ENCODE data around the gene ZDHHC11B. TPM values are rescaled to one million over a fixed set of nuclear protein-coding genes. Genes with fewer than 3 reads are reported as not detected.
"Not testable (repeated sequence)": the region's sequence is repeated elsewhere in the genome, so short reads cannot be mapped to it uniquely, and the experiment has no call there.

Gene ZDHHC11B
- total RNA-seq, 1 donor from 2014 or later = not detected

GRCh38 chr5:691817-692528 lies 92.6 kb downstream of the ZDHHC11B start:
- peaks cover 6% of the 10 kb centered on the region for H3K27me3 Mint-ChIP-seq
- H3K4me1 Mint-ChIP-seq = no peaks in the 10 kb centered on the region
- intact Hi-C loops (cut with micrococcal nuclease) = loop anchor here (5.0 kb wide), 1 partner anchor 80 kb away; the partner anchor contains the start of gene CEP72
- no peak for DNase-seq
- no peaks in the 10 kb centered on the region for H3K36me3 Mint-ChIP-seq (ENCODE audit: low read depth)
- peak overlapping the region; percentile 59 for H3K4me3 Mint-ChIP-seq
- H3K27ac Mint-ChIP-seq = no peak overlapping the region
- no peaks in the 10 kb centered on the region for H3K9me3 Mint-ChIP-seq

DNA sequence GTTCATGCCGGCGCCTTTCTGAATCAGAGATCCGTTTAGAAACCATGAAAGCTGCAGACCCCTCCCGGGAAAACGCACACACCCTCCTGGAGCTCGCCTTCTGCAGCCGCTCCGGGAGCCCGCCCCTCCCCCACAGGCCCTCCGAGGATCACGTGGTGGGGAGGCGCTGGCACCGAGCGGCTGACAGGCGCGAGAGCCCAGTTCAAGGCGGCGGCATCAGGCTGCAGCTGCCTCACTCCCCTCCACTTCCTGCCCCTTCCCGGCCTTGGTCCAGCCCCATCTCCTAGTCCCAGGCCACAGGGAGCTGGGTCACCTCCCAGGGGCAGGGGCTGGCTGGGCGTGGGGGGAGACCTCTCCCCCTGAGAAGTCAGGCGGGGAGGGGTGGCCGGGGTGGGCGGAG lies 93.5 kb downstream of the ZDHHC11B start:
- H3K36me3 Mint-ChIP-seq (ENCODE audit: low read depth); H3K27ac Mint-ChIP-seq; H3K27me3 Mint-ChIP-seq; H3K9me3 Mint-ChIP-seq; H3K4me1 Mint-ChIP-seq; H3K4me3 Mint-ChIP-seq: not testable (repeated sequence)
- DNase-seq = peak; percentile 58
- intact Hi-C loops (cut with micrococcal nuclease) = loop anchor here (5.0 kb wide), 1 partner anchor 79 kb away; the partner anchor contains the start of gene CEP72

- DNase-seq; H3K36me3 Mint-ChIP-seq (ENCODE audit: low read depth); H3K27me3 Mint-ChIP-seq; H3K27ac Mint-ChIP-seq; H3K4me1 Mint-ChIP-seq; H3K9me3 Mint-ChIP-seq; H3K4me3 Mint-ChIP-seq: not testable (repeated sequence)
- intact Hi-C loops (cut with micrococcal nuclease) = loop anchor here (5.0 kb wide), 1 partner anchor 78 kb away; the partner anchor contains the start of gene CEP72
Observed at GRCh38 chr5:690293-690692, 94.2 kb downstream of the ZDHHC11B start.

DNA sequence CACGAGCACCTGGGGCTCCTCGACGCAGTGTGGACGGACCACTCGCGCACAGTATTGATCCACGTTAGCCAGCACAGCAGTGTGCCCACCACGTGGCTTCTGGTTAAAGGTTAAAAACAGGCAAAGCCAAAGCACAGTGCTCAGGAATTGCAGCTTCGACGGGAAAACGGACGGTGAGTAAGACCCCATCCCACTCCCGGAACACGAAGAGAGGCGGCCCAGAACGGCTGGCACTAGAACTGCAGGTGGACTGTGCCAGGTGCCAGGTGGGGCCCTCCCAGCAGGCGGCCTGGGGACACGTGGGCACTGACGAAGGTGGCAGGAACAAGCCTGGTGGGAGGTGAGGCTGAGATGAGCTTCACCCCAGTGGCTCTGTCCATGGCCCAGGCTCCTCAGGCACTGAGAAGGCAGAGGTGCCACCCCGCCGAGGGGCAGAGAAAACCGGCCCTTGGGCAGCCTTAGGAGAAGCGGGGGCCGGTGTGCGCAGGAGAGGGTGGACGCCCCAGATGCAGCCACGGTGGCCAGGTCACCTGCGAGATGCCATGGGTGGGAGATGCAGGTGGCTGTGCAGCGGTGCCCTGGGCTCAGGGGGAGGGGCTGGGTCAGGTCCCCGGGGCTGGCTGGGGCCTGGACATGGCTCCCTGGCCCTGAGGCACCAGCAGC lies 96.0 kb downstream of the ZDHHC11B start:
- H3K36me3 Mint-ChIP-seq (ENCODE audit: low read depth); H3K27me3 Mint-ChIP-seq; H3K4me3 Mint-ChIP-seq; H3K9me3 Mint-ChIP-seq; H3K27ac Mint-ChIP-seq; DNase-seq; H3K4me1 Mint-ChIP-seq: not testable (repeated sequence)
- intact Hi-C loops (cut with micrococcal nuclease) = loop anchor here (10.0 kb wide), 1 partner anchor 86 kb away; no protein-coding TSS in a partner anchor

DNA sequence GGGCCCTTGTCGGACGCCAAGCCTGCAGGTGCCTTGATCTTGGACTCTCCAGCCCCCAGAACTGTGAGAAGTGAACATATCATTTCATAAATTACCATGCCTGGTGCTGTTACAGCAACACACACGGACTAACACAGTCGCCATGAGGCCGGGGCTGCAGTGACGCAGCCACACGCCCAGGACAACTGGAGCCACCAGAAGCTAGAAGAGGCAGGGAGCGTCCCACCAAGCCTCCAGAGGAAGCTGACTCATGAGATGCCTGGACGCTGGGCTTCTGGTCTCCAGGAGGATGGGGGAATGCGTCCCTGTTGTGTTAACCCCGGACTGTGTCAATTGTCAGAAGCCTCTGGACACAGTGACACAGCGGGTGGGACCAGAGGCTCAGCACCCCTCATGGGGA lies 97.6 kb downstream of the ZDHHC11B start:
- H3K9me3 Mint-ChIP-seq; H3K4me3 Mint-ChIP-seq; H3K27ac Mint-ChIP-seq; H3K4me1 Mint-ChIP-seq; DNase-seq; H3K27me3 Mint-ChIP-seq; H3K36me3 Mint-ChIP-seq (ENCODE audit: low read depth): not testable (repeated sequence)
- intact Hi-C loops (cut with micrococcal nuclease) = loop anchor here (10.0 kb wide), 1 partner anchor 88 kb away; no protein-coding TSS in a partner anchor

DNA sequence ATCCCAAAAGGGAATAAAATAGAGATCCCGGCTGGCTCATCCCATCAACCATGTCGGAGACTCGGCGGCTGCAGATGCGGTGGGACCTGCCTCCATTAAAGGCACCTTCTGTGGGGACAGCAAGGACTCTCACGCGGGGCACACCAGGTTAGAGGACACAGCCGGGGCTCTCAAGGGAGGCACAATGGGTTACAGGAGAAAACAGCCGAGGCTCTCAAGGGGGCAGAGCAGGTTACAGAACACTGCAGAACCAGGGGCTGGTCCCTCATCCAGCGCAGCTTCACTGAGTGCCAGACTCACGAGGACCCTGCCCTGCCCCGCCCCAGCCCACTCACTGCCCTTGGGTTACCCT lies 98.4 kb downstream of the ZDHHC11B start:
- H3K9me3 Mint-ChIP-seq, H3K27ac Mint-ChIP-seq: not testable (repeated sequence)

DNA sequence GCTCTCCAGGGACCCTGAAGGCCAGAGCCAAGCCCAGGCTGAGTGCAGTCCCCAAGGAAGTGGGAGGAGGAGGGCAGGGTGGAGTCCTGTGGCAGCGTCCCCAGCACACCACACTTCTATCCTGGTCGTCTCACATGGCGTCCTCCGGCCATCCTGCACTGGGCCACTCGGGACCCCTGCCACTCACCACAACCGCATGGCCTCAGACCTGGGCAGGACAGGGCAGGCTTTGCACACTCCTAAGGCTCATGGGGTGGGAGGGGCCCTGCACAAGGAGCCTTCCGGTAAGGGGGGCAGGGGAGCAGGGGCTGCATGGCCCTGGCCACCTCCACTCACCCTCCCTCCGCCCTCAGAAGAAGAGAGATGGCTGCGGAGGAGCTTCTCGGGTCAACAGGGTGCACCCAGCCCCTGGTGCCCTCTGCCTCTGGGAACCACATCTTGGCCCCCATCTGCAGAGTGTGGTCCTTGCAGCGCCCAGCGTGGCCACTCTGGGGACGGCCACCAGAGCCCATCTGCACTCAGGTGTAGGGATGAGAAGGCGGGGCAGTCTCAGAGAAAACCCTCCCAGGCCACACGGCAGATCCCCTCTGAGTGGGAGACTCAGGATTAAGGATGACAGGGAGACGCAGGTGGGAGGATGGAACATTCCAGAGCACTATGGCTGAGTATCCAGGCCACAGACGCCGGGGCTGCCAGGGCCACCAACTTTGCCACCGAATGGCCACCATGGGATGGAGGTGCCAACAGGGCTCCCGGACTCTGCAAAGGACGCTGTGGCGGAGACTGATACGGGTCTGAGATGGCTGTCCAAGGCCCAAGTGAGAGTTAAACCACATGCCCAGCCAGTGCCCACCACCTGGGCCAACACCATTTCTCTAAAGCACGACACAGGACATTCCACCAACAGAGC lies 99.0 kb downstream of the ZDHHC11B start:
- intact Hi-C loops (cut with micrococcal nuclease) = loop anchor here (10.0 kb wide), 1 partner anchor 89 kb away; no protein-coding TSS in a partner anchor
- Mint-ChIP-seq H3K27ac (no peak overlapping the region), H3K9me3 (no peaks in the 10 kb centered on the region), H3K36me3 (ENCODE audit: low read depth) (no peaks in the 10 kb centered on the region), H3K27me3 (no peaks in the 10 kb centered on the region), H3K4me3 (no peak overlapping the region), H3K4me1 (no peaks in the 10 kb centered on the region)
- no peak for DNase-seq

More for the DNA sequence above, 98.4 kb downstream of the ZDHHC11B start:
- H3K4me1 Mint-ChIP-seq; DNase-seq; H3K36me3 Mint-ChIP-seq (ENCODE audit: low read depth); H3K27me3 Mint-ChIP-seq; H3K4me3 Mint-ChIP-seq: not testable (repeated sequence)
- intact Hi-C loops (cut with micrococcal nuclease) = loop anchor here (10.0 kb wide), 1 partner anchor 89 kb away; no protein-coding TSS in a partner anchor

DNA sequence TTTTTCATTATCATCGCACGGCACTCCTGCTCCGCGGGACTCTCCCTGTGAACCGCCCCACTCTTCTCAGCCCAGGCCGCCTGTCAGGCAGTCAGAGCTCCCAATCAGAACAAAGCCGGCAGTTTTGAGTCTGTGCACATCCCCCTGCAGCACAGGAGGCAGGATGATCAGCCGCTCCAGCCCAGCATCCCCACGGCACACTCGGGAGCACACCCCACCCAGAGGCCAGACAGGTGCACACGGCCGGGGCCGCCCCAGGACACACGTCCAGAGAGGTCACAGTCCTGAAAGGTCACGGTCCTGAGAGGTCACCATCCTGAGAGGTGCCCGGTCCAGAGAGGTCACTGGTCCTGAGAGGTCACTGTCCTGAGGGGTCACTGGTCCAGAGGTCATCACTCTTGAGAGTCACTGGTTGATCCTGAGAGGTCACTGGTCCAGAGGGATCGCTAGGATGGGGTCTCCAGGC lies 99.7 kb downstream of the ZDHHC11B start:
- H3K27me3 Mint-ChIP-seq = no peaks in the 10 kb centered on the region
- no peaks in the 10 kb centered on the region for H3K4me1 Mint-ChIP-seq
- no peak overlapping the region for H3K4me3 Mint-ChIP-seq
- intact Hi-C loops (cut with micrococcal nuclease) = loop anchor here (10.0 kb wide), 1 partner anchor 90 kb away; no protein-coding TSS in a partner anchor
- DNase-seq = no peak
- H3K9me3 Mint-ChIP-seq = no peaks in the 10 kb centered on the region
- H3K27ac Mint-ChIP-seq = no peak overlapping the region
- H3K36me3 Mint-ChIP-seq (ENCODE audit: low read depth) = no peaks in the 10 kb centered on the region

- H3K36me3 Mint-ChIP-seq (ENCODE audit: low read depth) = no peaks in the 10 kb centered on the region
- H3K27me3 Mint-ChIP-seq = no peaks in the 10 kb centered on the region
- H3K4me3 Mint-ChIP-seq = no peak overlapping the region
- intact Hi-C loops (cut with micrococcal nuclease) = loop anchor here (10.0 kb wide), 1 partner anchor 91 kb away; no protein-coding TSS in a partner anchor
- DNase-seq = no peak
- H3K27ac Mint-ChIP-seq = no peak overlapping the region
- no peaks in the 10 kb centered on the region for H3K4me1 Mint-ChIP-seq
- H3K9me3 Mint-ChIP-seq = no peaks in the 10 kb centered on the region
Observed at GRCh38 chr5:683551-684481, 100.7 kb downstream of the ZDHHC11B start.

GRCh38 chr5:682651-683358 lies 101.7 kb downstream of the ZDHHC11B start:
- H3K9me3 Mint-ChIP-seq; H3K27me3 Mint-ChIP-seq; H3K27ac Mint-ChIP-seq; DNase-seq; H3K4me3 Mint-ChIP-seq; H3K4me1 Mint-ChIP-seq; H3K36me3 Mint-ChIP-seq (ENCODE audit: low read depth): not testable (repeated sequence)
- intact Hi-C loops (cut with micrococcal nuclease) = loop anchor here (10.0 kb wide), 1 partner anchor 92 kb away; no protein-coding TSS in a partner anchor

- H3K27me3 Mint-ChIP-seq; DNase-seq; H3K4me3 Mint-ChIP-seq; H3K36me3 Mint-ChIP-seq (ENCODE audit: low read depth); H3K27ac Mint-ChIP-seq; H3K9me3 Mint-ChIP-seq; H3K4me1 Mint-ChIP-seq: not testable (repeated sequence)
- intact Hi-C loops (cut with micrococcal nuclease) = loop anchor here (10.0 kb wide), 1 partner anchor 93 kb away; no protein-coding TSS in a partner anchor
Observed at GRCh38 chr5:682216-682615, 102.3 kb downstream of the ZDHHC11B start.

Measured in activated CD4-positive, alpha-beta T cell treated with anti-CD3 and anti-CD28 coated beads, Interleukin-2, amount 10 ng/mL, durations not matched to agents 24 days and 14 days (primary cell).